Measurements from ENCODE around the gene EHD4.
A peak's percentile ranks its signal among the peaks of the same experiment; 100 is the strongest.

Gene EHD4

GRCh38 chr15:41906608-41907007, 65.7 kb downstream of the EHD4 start:
- no peak for TF ChIP-seq CTCF (IDR thresholded peaks at IDR 0.05)

- no peak for TF ChIP-seq CTCF (IDR thresholded peaks at IDR 0.05)
Observed at GRCh38 chr15:41905036-41905793, 67.1 kb downstream of the EHD4 start.

GRCh38 chr15:41904541-41905005, 67.8 kb downstream of the EHD4 start:
- peak; percentile 71 for TF ChIP-seq CTCF (IDR thresholded peaks at IDR 0.05)

- TF ChIP-seq CTCF (IDR thresholded peaks at IDR 0.05), result no peak
Observed at GRCh38 chr15:41903782-41904181, 68.6 kb downstream of the EHD4 start.

GRCh38 chr15:41901431-41901830, 70.9 kb downstream of the EHD4 start:
- TF ChIP-seq CTCF (IDR thresholded peaks at IDR 0.05), result no peak

- TF ChIP-seq CTCF (IDR thresholded peaks at IDR 0.05), result no peak
Observed at GRCh38 chr15:41900526-41901380, 71.6 kb downstream of the EHD4 start.

- TF ChIP-seq CTCF (IDR thresholded peaks at IDR 0.05), result no peak
Observed at GRCh38 chr15:41899854-41900442, 72.4 kb downstream of the EHD4 start.

Measured in LNCAP (cell line).